GM12878 (cell line): ENCODE data around the gene VIPR2. TPM values are rescaled to one million over a fixed set of nuclear protein-coding genes. Genes with fewer than 3 reads are reported as not detected.

ENCODE experiments used
- ATAC-seq: fragments of 200-7000 bp; cut with Tn5 transposase; 3 replicates; pipeline ENCODE4 v1.9.1; 2020; ENCODE audit warnings: mild to moderate bottlenecking, moderate library complexity
- BruUV-seq: library from RNA; stranded (reverse); fragments of 400-500 nt; replicated peaks from 2 replicates; lab custom pipeline; 2021; lab: Mats Ljungman, UMichigan
- CTCF ChIA-PET: fragments of 300-600 bp; sonication (Branson Sonifier 250); formaldehyde crosslinking; extraction: SDS; loops from one replicate; lab custom pipeline; 2021; ENCODE audit warnings: inconsistent platforms; lab: Yijun Ruan, JAX
- POLR2A ChIA-PET: fragments of 350-600 bp; formaldehyde crosslinking; extraction: SDS; loops from one replicate; lab custom pipeline; 2021; ENCODE audit warnings: inconsistent platforms; lab: Charles Lee
- RAD21 ChIA-PET: fragments of 300-600 bp; sonication (Branson Sonifier 250); formaldehyde crosslinking; loops from one replicate; lab custom pipeline; 2023; ENCODE audit warnings: antibody characterized with exemption; ENCODE audit not compliant: unreplicated experiment; lab: Charles Lee
- SMC1A ChIA-PET: fragments of 300-600 bp; sonication (Branson Sonifier 250); formaldehyde crosslinking; loops from one replicate; lab custom pipeline; 2023; ENCODE audit not compliant: unreplicated experiment, uncharacterized antibody; lab: Charles Lee
- DNase-seq: peaks from one replicate; pipeline ENCODE4 v3.0.0-alpha.2; 2011; ENCODE audit warnings: low read depth, low spot score
- FAIRE-seq: peaks from 3 replicates; lab custom pipeline; 2011; peaks lifted over from hg19 to GRCh38; lab: Jason Lieb, UNC
- H2AFZ ChIP-seq: 2 replicates; pipeline ENCODE4 v1.6.0; 2011; ENCODE audit warnings: low read depth, low read length, control low read depth; ENCODE audit not compliant: control insufficient read depth
- H3K27ac ChIP-seq: 2 replicates; pipeline ENCODE4 v1.5.1; 2011; ENCODE audit warnings: control low read depth; ENCODE audit not compliant: control insufficient read depth, insufficient read depth
- H3K27me3 ChIP-seq, 2 experiments: replicated peaks in 1 of 2; 2 replicates each; pipeline versions ENCODE4 v1.6.0 to v1.6.1; 2011; ENCODE audit warnings: low read length in 1 of 2; ENCODE audit not compliant: control insufficient read depth in 2 of 2, insufficient read depth in 2 of 2
- H3K36me3 ChIP-seq, 2 experiments: 2 replicates each; pipeline ENCODE4 v1.5.1; 2011; ENCODE audit warnings: low read length in 1 of 2; ENCODE audit not compliant: control insufficient read depth in 2 of 2, insufficient read depth in 2 of 2
- H3K4me1 ChIP-seq: 2 replicates; pipeline ENCODE4 v1.6.1; 2011; ENCODE audit warnings: mild to moderate bottlenecking, low read length, moderate library complexity, mixed read lengths; ENCODE audit not compliant: control insufficient read depth, insufficient read depth
- H3K4me2 ChIP-seq: 2 replicates; pipeline ENCODE4 v1.6.0; 2011; ENCODE audit warnings: control low read depth; ENCODE audit not compliant: control insufficient read depth, insufficient read depth
- H3K4me3 ChIP-seq: fragments of 200-600 bp; sonication (generic); 2 replicates; pipeline ENCODE4 v1.5.1; 2016
- H3K79me2 ChIP-seq: 2 replicates; pipeline ENCODE4 v1.6.0; 2011; ENCODE audit warnings: low read length; ENCODE audit not compliant: control insufficient read depth, insufficient read depth
- H3K9ac ChIP-seq: 2 replicates; pipeline ENCODE4 v1.8.0; 2011; ENCODE audit warnings: low read length, control low read depth, mixed read lengths; ENCODE audit not compliant: control insufficient read depth, insufficient read depth
- H3K9me3 ChIP-seq: replicated peaks from 3 replicates; pipeline ENCODE4 v1.5.1; 2011; ENCODE audit warnings: mild to moderate bottlenecking, low read length; ENCODE audit not compliant: control insufficient read depth, insufficient read depth
- H4K20me1 ChIP-seq: 2 replicates; pipeline ENCODE4 v1.6.0; 2011; ENCODE audit not compliant: control insufficient read depth, insufficient read depth
- E4F1 ChIP-seq: fragments of 450-650 bp; IDR thresholded peaks from 2 replicates; pipeline ENCODE4 v1.6.1; 2018; ENCODE audit warnings: borderline replicate concordance, mild to moderate bottlenecking; ENCODE audit not compliant: partially characterized antibody
- FOS ChIP-seq: IDR thresholded peaks from 3 replicates; pipeline ENCODE4 v1.6.1; 2011; ENCODE audit warnings: borderline replicate concordance; ENCODE audit not compliant: insufficient read length; ENCODE audit errors: extremely low read depth
- FOXM1 ChIP-seq: IDR thresholded peaks from 2 replicates; pipeline ENCODE4 v1.6.1; 2012; ENCODE audit warnings: low read depth, mild to moderate bottlenecking, inconsistent platforms, low read length, moderate library complexity
- NFXL1 ChIP-seq: fragments of 450-650 bp; IDR thresholded peaks from 2 replicates; pipeline ENCODE4 v1.6.1; 2017; ENCODE audit warnings: antibody characterized with exemption, mild to moderate bottlenecking, borderline replicate concordance
- RAD21 ChIP-seq: IDR thresholded peaks from 2 replicates; pipeline ENCODE4 v1.6.1; 2011; ENCODE audit warnings: mild to moderate bottlenecking, low read depth, low read length, moderate library complexity; ENCODE audit not compliant: insufficient read depth
- RCOR1 ChIP-seq: conservative IDR thresholded peaks from 2 replicates; pipeline ENCODE4 v1.6.1; 2012; ENCODE audit warnings: low read depth, low read length, improper control_type of control experiment
- REST ChIP-seq: IDR thresholded peaks from 2 replicates; pipeline ENCODE4 v1.6.1; 2012; ENCODE audit warnings: mild to moderate bottlenecking, low read depth, low read length
- TAF1 ChIP-seq: IDR thresholded peaks from 2 replicates; pipeline ENCODE4 v1.6.1; 2011; ENCODE audit warnings: mild to moderate bottlenecking, low read depth, low read length, borderline replicate concordance
- TBL1XR1 ChIP-seq: IDR thresholded peaks from 2 replicates; pipeline ENCODE4 v1.6.1; 2012; ENCODE audit warnings: low read depth, low read length, improper control_type of control experiment
- WGBS: methylation state at CpG from one replicate; pipeline ENCODE4 v1.1.6; 2016; ENCODE audit warnings: low lambda C conversion rate; ENCODE audit not compliant: insufficient replicate concordance, insufficient coverage; ENCODE audit errors: missing lambda C conversion rate; 5-methylcytosine and 5-hydroxymethylcytosine counted together
- in situ Hi-C: fragments of 300-500 bp; cut with MboI; formaldehyde crosslinking; loops from 9 replicates; pipeline ENCODE4 v1.14.3; 2018; ENCODE audit warnings: mixed read lengths
- intact Hi-C: fragments of 100-400 bp; cut with micrococcal nuclease; formaldehyde crosslinking; loops from one replicate; pipeline ENCODE4 v1.14.2; 2022; ENCODE audit not compliant: unreplicated experiment
- polyA plus RNA-seq, 11 experiments: library from polyadenylated mRNA; depleted of rRNA in 4 of 11; unstranded in 6 of 11; stranded (reverse) in 5 of 11; fragments of >200 nt; fragmentation: Nextera tagmentation in 4 of 11; fragmentation: Illumina TruSeq in 1 of 11; extraction: Ambion mirVana in 4 of 11; extraction: Trizol in 1 of 11; gene quantifications; 1 replicate in 1 of 11; 2 replicates in 10 of 11; pipeline versions ENCODE4 v1.2.1 to v1.2.3, GENCODE V29; 2011 to 2016; ENCODE audit warnings: inconsistent platforms in 2 of 11, missing spikeins in 2 of 11, low read depth in 1 of 11
- total RNA-seq, 4 experiments: library from RNA; depleted of rRNA in 3 of 4; stranded (reverse); fragments of >200 nt in 3 of 4; fragmentation: Illumina TruSeq in 1 of 4; extraction: Trizol in 1 of 4; gene quantifications; 2 replicates each; pipeline versions ENCODE4 v1.2.1 to v1.2.3, GENCODE V29; 2013 to 2021
- TF ChIP-seq, protein P1 (sequence below): IDR thresholded peaks from 2 replicates; pipeline ENCODE4 v1.6.1; 2011; ENCODE audit warnings: low read depth, mild to moderate bottlenecking, low read length, moderate library complexity, borderline replicate concordance; ENCODE audit errors: extremely low read depth
- TF ChIP-seq, protein P2 (sequence below): IDR thresholded peaks from 2 replicates; pipeline ENCODE4 v1.6.1; 2012; ENCODE audit warnings: improper control_type of control experiment, low read depth, low read length; ENCODE audit not compliant: insufficient replicate concordance

VIPR2 gene
- total and polyA plus RNA-seq, 10 of the 15 experiments (the other 5 are each of a cell fraction or from before 2014, with no cell fraction given) = not detected

DNA sequence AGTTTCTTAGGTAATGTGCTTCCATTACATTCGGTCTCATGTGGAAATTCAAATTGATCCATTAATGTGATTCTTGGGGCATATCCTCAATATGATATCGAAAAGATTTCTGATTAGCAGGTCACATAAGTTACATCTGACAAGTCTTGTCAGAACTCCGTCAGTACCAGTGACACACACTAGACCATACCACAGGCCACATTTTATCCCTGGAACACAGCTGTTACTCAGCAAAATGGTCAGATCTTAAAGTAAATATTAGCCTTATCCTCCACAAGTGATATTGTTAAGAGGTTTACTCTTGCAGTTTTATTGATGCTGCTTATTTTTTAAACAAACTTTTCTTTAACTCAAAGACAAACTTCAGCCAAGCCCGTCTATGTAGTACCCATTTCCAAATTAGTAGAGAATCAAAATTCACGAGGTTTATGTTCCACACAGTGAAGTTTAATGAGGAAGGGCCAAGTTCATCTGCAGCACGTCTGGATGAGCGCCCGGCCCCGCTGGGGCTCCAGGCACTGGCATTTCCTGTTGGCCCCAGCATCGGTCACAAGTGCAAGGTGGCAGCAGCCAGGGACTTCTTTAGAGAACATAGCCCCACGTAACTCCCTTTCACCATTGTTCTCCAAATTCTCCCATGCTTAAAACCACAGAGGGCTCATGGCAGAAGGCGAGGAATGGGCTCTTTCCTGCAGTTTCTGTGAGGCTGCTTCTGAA, 132.2 kb downstream of the VIPR2 start:
- no peaks in the 10 kb centered on the region for H4K20me1 ChIP-seq
- no peak overlapping the region for H3K27ac ChIP-seq
- H3K4me3 ChIP-seq = no peak overlapping the region
- BruUV-seq = no TSS peak
- SMC1A ChIA-PET = no interaction called here
- no peak overlapping the region for H3K9ac ChIP-seq
- H3K27me3 ChIP-seq = no peaks in the 10 kb centered on the region
- no peaks in the 10 kb centered on the region for H3K4me1 ChIP-seq
- no peaks in the 10 kb centered on the region for H3K79me2 ChIP-seq
- H3K36me3 ChIP-seq = no peaks in the 10 kb centered on the region
- RAD21 ChIA-PET = no interaction called here
- ATAC-seq = no peak
- CTCF ChIA-PET = no interaction called here
- no peak for DNase-seq
- H3K4me2 ChIP-seq = no peak overlapping the region
- no peak for FAIRE-seq
- in situ Hi-C loops (no loop called here), intact Hi-C loops (no loop called here)
- no peaks in the 10 kb centered on the region for H3K9me3 ChIP-seq
- H2AFZ ChIP-seq = no peak overlapping the region
- WGBS = 28% methylated on average over 12 of the region's 12 CpGs
- POLR2A ChIA-PET = no interaction called here
- TF ChIP-seq, protein P1, sequence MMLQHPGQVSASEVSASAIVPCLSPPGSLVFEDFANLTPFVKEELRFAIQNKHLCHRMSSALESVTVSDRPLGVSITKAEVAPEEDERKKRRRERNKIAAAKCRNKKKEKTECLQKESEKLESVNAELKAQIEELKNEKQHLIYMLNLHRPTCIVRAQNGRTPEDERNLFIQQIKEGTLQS = no peak
- TF ChIP-seq RAD21 (no peak), FOS (no peak), RCOR1 (no peak), FOXM1 (no peak), NFXL1 (no peak), REST (no peak), E4F1 (no peak), TAF1 (no peak), TBL1XR1 (no peak)
- TF ChIP-seq, protein P2, sequence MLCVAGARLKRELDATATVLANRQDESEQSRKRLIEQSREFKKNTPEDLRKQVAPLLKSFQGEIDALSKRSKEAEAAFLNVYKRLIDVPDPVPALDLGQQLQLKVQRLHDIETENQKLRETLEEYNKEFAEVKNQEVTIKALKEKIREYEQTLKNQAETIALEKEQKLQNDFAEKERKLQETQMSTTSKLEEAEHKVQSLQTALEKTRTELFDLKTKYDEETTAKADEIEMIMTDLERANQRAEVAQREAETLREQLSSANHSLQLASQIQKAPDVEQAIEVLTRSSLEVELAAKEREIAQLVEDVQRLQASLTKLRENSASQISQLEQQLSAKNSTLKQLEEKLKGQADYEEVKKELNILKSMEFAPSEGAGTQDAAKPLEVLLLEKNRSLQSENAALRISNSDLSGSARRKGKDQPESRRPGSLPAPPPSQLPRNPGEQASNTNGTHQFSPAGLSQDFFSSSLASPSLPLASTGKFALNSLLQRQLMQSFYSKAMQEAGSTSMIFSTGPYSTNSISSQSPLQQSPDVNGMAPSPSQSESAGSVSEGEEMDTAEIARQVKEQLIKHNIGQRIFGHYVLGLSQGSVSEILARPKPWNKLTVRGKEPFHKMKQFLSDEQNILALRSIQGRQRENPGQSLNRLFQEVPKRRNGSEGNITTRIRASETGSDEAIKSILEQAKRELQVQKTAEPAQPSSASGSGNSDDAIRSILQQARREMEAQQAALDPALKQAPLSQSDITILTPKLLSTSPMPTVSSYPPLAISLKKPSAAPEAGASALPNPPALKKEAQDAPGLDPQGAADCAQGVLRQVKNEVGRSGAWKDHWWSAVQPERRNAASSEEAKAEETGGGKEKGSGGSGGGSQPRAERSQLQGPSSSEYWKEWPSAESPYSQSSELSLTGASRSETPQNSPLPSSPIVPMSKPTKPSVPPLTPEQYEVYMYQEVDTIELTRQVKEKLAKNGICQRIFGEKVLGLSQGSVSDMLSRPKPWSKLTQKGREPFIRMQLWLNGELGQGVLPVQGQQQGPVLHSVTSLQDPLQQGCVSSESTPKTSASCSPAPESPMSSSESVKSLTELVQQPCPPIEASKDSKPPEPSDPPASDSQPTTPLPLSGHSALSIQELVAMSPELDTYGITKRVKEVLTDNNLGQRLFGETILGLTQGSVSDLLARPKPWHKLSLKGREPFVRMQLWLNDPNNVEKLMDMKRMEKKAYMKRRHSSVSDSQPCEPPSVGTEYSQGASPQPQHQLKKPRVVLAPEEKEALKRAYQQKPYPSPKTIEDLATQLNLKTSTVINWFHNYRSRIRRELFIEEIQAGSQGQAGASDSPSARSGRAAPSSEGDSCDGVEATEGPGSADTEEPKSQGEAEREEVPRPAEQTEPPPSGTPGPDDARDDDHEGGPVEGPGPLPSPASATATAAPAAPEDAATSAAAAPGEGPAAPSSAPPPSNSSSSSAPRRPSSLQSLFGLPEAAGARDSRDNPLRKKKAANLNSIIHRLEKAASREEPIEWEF = no peak
